BE2C (cell line): ENCODE data around the gene TRPV4.

Source experiments
- DNase-seq: peaks from one replicate; pipeline ENCODE4 v3.0.0-alpha.2; 2020
- H3K27me3 ChIP-seq: fragments of 250-450 bp; sonication (Bioruptor Pico); 2 replicates; pipeline ENCODE4 v1.5.1; 2020; ENCODE audit warnings: mild to moderate bottlenecking
- H3K36me3 ChIP-seq: fragments of 250-450 bp; sonication (Bioruptor Pico); 2 replicates; pipeline ENCODE4 v1.5.1; 2020; ENCODE audit warnings: mild to moderate bottlenecking
- H3K4me1 ChIP-seq: fragments of 250-450 bp; sonication (Bioruptor Pico); 2 replicates; pipeline ENCODE4 v1.5.1; 2020
- H3K4me3 ChIP-seq: 2 replicates; pipeline ENCODE4 v1.5.1; 2011; ENCODE audit warnings: low read depth, low read length
- H3K9me3 ChIP-seq: fragments of 250-450 bp; sonication (Bioruptor Pico); 2 replicates; pipeline ENCODE4 v1.5.1; 2020
- TF ChIP-seq, protein P1 (sequence below): IDR thresholded peaks from 2 replicates; pipeline ENCODE4 v1.5.1; 2012; ENCODE audit warnings: mild to moderate bottlenecking, low read depth, low read length

TRPV4 gene

DNA sequence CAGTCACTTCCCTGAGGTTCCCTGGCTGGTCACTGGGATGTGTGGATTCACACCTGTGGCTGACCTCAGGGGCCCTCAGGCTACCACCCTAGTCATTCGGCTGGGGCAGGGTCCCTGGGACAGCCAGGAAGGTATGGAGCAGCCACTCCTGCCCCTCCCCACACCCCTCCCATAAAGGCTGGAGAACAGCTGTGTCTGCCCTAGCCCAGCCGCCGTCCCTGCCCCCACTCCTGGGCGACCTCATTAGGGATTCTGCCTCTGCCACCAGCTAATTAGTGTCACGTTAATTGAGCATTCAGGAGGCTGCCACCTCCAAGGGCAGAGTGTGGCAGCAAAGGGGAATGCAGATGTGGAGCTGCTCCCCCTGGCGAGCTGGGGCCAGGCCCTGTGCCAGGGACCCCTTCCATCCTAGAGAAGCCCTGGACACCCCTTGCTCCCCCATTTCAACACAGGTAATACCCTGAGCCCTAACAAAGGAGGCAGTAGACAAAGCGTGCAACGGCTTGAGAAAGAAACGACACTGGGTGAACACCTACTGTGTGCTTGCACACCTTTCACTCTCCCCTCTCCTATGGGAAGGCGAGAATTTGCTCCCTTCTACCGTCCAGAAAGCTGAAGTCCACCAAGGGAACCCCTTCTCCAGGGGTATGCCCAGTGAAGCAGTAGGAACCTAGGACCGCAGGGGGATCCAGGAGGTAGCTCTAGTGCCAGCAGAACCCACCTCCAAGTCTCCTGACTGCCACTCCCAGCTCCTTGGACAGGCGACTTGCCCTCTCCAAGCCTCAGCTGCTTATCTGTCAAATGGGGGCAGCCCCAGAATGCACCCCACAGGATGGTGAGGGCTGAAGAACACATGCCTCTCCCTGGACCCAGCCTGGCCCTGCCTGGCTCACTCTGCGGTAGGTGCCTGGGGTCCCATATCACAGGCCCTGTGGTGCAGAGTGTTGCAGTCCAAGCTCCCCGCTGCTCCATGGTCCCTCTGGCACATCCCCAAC lies 74.5 kb downstream of the TRPV4 start:
- DNase-seq, result peak; percentile 10
- TF ChIP-seq, protein P1, sequence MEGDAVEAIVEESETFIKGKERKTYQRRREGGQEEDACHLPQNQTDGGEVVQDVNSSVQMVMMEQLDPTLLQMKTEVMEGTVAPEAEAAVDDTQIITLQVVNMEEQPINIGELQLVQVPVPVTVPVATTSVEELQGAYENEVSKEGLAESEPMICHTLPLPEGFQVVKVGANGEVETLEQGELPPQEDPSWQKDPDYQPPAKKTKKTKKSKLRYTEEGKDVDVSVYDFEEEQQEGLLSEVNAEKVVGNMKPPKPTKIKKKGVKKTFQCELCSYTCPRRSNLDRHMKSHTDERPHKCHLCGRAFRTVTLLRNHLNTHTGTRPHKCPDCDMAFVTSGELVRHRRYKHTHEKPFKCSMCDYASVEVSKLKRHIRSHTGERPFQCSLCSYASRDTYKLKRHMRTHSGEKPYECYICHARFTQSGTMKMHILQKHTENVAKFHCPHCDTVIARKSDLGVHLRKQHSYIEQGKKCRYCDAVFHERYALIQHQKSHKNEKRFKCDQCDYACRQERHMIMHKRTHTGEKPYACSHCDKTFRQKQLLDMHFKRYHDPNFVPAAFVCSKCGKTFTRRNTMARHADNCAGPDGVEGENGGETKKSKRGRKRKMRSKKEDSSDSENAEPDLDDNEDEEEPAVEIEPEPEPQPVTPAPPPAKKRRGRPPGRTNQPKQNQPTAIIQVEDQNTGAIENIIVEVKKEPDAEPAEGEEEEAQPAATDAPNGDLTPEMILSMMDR, result no peak
- Histone ChIP-seq H3K4me1 (peaks cover 50% of the 10 kb centered on the region), H3K27me3 (no peaks in the 10 kb centered on the region), H3K4me3 (no peak overlapping the region), H3K9me3 (peaks cover 6% of the 10 kb centered on the region; the same call in 1 of the 2 replicates), H3K36me3 (peaks cover 99% of the 10 kb centered on the region)

DNA sequence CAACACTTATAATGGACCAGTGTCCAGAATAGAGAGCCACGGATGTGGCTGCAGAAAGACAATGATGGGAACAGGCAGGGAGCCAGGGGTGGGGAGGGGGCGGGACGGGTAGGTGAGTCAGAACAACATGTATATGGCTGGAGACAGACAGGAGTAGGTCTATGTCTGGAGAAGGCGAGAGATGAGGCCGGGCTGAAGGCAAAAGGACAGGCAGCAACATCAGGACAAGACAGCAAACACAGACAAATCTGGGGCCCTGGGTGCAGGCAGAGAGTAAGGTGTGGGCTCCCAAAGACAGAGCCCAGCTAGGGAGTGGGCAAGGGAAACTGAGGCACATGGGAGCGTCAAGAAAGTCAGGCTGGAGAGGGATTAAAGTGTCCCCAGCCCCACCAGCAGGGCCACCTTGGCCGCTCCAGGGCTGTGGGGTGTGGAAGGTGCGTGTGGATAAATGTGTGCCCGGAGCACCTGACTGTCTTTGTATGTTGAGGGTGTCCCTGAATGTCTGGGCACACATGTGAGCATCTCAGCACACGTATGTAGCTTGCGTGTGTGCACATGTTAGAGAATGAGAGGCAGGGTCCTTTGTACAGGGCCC lies 75.4 kb downstream of the TRPV4 start:
- peaks cover 55% of the 10 kb centered on the region for H3K4me1 ChIP-seq
- peak; percentile 6 for DNase-seq
- no peak overlapping the region for H3K4me3 ChIP-seq
- H3K36me3 ChIP-seq, result peaks cover 99% of the 10 kb centered on the region
- TF ChIP-seq, protein P1, result no peak
- H3K9me3 ChIP-seq, result peaks cover 6% of the 10 kb centered on the region; the same call in 1 of the 2 replicates
- no peaks in the 10 kb centered on the region for H3K27me3 ChIP-seq

- TF ChIP-seq, protein P1, result no peak
- Histone ChIP-seq H3K4me1 (peaks cover 63% of the 10 kb centered on the region), H3K9me3 (peaks cover 6% of the 10 kb centered on the region; the same call in 1 of the 2 replicates), H3K4me3 (no peak overlapping the region), H3K27me3 (no peaks in the 10 kb centered on the region), H3K36me3 (peaks cover 94% of the 10 kb centered on the region)
- DNase-seq, result no peak
Measured at GRCh38 chr12:109756457-109756856, 76.7 kb downstream of the TRPV4 start.

DNA sequence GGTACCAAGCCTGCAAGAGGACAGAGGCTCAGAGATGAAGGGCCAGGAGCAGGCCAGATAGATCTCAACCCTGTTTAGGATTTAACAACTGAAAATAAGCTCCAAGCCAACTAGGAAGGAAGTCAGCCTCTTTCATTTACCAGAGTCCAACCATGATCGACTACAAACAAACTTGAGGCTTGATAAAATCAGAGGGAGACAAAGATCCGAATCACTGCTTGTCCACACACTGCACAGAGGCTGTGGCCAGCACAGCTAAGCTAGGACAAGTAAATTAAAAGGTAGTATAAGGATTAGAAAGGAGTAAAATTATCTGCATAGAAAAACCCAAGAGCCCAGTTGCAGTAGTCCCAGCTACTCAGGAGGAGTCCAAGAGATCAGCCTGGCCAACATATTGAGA lies 79.2 kb downstream of the TRPV4 start:
- Histone ChIP-seq H3K36me3 (peaks cover 94% of the 10 kb centered on the region), H3K4me3 (no peak overlapping the region), H3K27me3 (no peaks in the 10 kb centered on the region), H3K9me3 (peaks cover 6% of the 10 kb centered on the region; the same call in 1 of the 2 replicates), H3K4me1 (peaks cover 64% of the 10 kb centered on the region)
- no peak for DNase-seq
- TF ChIP-seq, protein P1, result no peak

- DNase-seq, result peak; percentile 10
- TF ChIP-seq, protein P1, result no peak
Measured at GRCh38 chr12:109753054-109753401, 80.2 kb downstream of the TRPV4 start.

More at GRCh38 chr12:109753054-109753401, 80.2 kb downstream of the TRPV4 start:
- Histone ChIP-seq H3K4me1 (peaks cover 55% of the 10 kb centered on the region), H3K9me3 (peaks cover 6% of the 10 kb centered on the region; the same call in 1 of the 2 replicates), H3K4me3 (no peak overlapping the region), H3K27me3 (no peaks in the 10 kb centered on the region), H3K36me3 (peaks cover 90% of the 10 kb centered on the region)
